Vagina (tissue), 2 donors: ENCODE measurements around the gene MAD1L1.

Experiments used
- CTCF ChIP-seq, 3 experiments: fragments of 450-650 bp in 2 of 3; fragments of 200-600 bp in 1 of 3; sonication (generic) in 1 of 3; IDR thresholded peaks; one replicate each; pipeline ENCODE4 v1.5.1; 2017 to 2019; ENCODE audit warnings: antibody characterized with exemption in 3 of 3, mild to moderate bottlenecking in 2 of 3, moderate library complexity in 2 of 3
- POLR2A ChIP-seq, 2 donors: fragments of 450-650 bp; IDR thresholded peaks; one replicate each; pipeline ENCODE4 v1.6.1; 2017; ENCODE audit warnings: antibody characterized with exemption in 2 of 2, mild to moderate bottlenecking in 2 of 2, moderate library complexity in 2 of 2

- TF ChIP-seq CTCF (IDR thresholded peaks at IDR 0.05) (no peak), POLR2A (IDR thresholded peaks at IDR 0.05) (no peak)
Measured at GRCh38 chr7:1883031-1883761, 349.5 kb downstream of the MAD1L1 start.
